HUES6 (cell line): Measurements from ENCODE around the gene CPNE4.

ENCODE experiments used
- H3K27ac ChIP-seq: 2 replicates; pipeline ENCODE4 v1.7.0; 2013; ENCODE audit warnings: low read depth, mild to moderate bottlenecking, low read length, inconsistent platforms
- H3K27me3 ChIP-seq: 2 replicates; pipeline ENCODE4 v1.6.1; 2013; ENCODE audit warnings: low read length; ENCODE audit not compliant: control insufficient read depth, insufficient read depth
- H3K36me3 ChIP-seq: 2 replicates; pipeline ENCODE4 v1.6.1; 2013; ENCODE audit warnings: low read length; ENCODE audit not compliant: control insufficient read depth, insufficient read depth
- H3K4me1 ChIP-seq: 2 replicates; pipeline ENCODE4 v1.6.1; 2013; ENCODE audit warnings: low read length; ENCODE audit not compliant: control insufficient read depth, insufficient read depth
- H3K4me3 ChIP-seq: 2 replicates; pipeline ENCODE4 v1.5.1; 2013; ENCODE audit warnings: low read depth, low read length
- H3K9ac ChIP-seq: one replicate; pipeline ENCODE4 v1.6.1; 2013; ENCODE audit warnings: mild to moderate bottlenecking, low read length
- H3K9me3 ChIP-seq: 2 replicates; pipeline ENCODE4 v1.6.1; 2013; ENCODE audit warnings: low read depth, low read length; ENCODE audit not compliant: control insufficient read depth, insufficient read depth

The CPNE4 gene

GRCh38 chr3:131960324-131960723, 74.5 kb downstream of the CPNE4 start:
- peaks cover 27% of the 10 kb centered on the region for H3K4me1 ChIP-seq
- H3K9ac ChIP-seq, result no peak overlapping the region
- no peaks in the 10 kb centered on the region for H3K36me3 ChIP-seq
- no peak overlapping the region for H3K27ac ChIP-seq
- no peaks in the 10 kb centered on the region for H3K27me3 ChIP-seq
- H3K4me3 ChIP-seq, result no peak overlapping the region
- no peaks in the 10 kb centered on the region for H3K9me3 ChIP-seq

- Histone ChIP-seq H3K9me3 (no peaks in the 10 kb centered on the region), H3K36me3 (no peaks in the 10 kb centered on the region), H3K9ac (no peak overlapping the region), H3K4me3 (no peak overlapping the region), H3K27ac (no peak overlapping the region), H3K27me3 (no peaks in the 10 kb centered on the region), H3K4me1 (peaks cover 18% of the 10 kb centered on the region)
These were observed 76.8 kb downstream of the CPNE4 start for GRCh38 chr3:131957980-131958379.

GRCh38 chr3:131957511-131957910, 77.3 kb downstream of the CPNE4 start:
- Histone ChIP-seq H3K9me3 (no peaks in the 10 kb centered on the region), H3K27ac (no peak overlapping the region), H3K4me1 (peaks cover 16% of the 10 kb centered on the region), H3K4me3 (no peak overlapping the region), H3K9ac (no peak overlapping the region), H3K27me3 (no peaks in the 10 kb centered on the region), H3K36me3 (no peaks in the 10 kb centered on the region)

- Histone ChIP-seq H3K9me3 (0 out of 2 replicates have a peak, but pooled peaks cover 2% of the 10 kb centered on the region), H3K36me3 (no peaks in the 10 kb centered on the region), H3K9ac (no peak overlapping the region), H3K27ac (no peak overlapping the region), H3K4me3 (no peak overlapping the region), H3K27me3 (no peaks in the 10 kb centered on the region), H3K4me1 (no peaks in the 10 kb centered on the region)
These were observed 86.0 kb downstream of the CPNE4 start for GRCh38 chr3:131948806-131949205.

- no peaks in the 10 kb centered on the region for H3K9me3 ChIP-seq
- no peak overlapping the region for H3K27ac ChIP-seq
- H3K4me3 ChIP-seq, result no peak overlapping the region
- no peaks in the 10 kb centered on the region for H3K27me3 ChIP-seq
- no peak overlapping the region for H3K9ac ChIP-seq
- H3K36me3 ChIP-seq, result no peaks in the 10 kb centered on the region
- H3K4me1 ChIP-seq, result no peaks in the 10 kb centered on the region; the same call in 1 of the 2 replicates
These were observed 90.1 kb downstream of the CPNE4 start for GRCh38 chr3:131944676-131945075.

GRCh38 chr3:131933665-131934064, 101.1 kb downstream of the CPNE4 start:
- Histone ChIP-seq H3K36me3 (no peaks in the 10 kb centered on the region), H3K9me3 (no peaks in the 10 kb centered on the region), H3K4me3 (no peak overlapping the region), H3K4me1 (0 out of 2 replicates have a peak, but pooled peaks cover 2% of the 10 kb centered on the region), H3K9ac (no peak overlapping the region), H3K27ac (no peak overlapping the region), H3K27me3 (no peaks in the 10 kb centered on the region)

GRCh38 chr3:131928593-131928992, 106.2 kb downstream of the CPNE4 start:
- Histone ChIP-seq H3K9me3 (no peaks in the 10 kb centered on the region), H3K27ac (no peak overlapping the region), H3K9ac (no peak overlapping the region), H3K4me1 (peaks cover 14% of the 10 kb centered on the region), H3K4me3 (no peak overlapping the region), H3K27me3 (no peaks in the 10 kb centered on the region), H3K36me3 (no peaks in the 10 kb centered on the region)

- no peaks in the 10 kb centered on the region for H3K9me3 ChIP-seq
- H3K27ac ChIP-seq, result no peak overlapping the region
- no peak overlapping the region for H3K4me3 ChIP-seq
- peaks cover 14% of the 10 kb centered on the region for H3K4me1 ChIP-seq
- H3K9ac ChIP-seq, result no peak overlapping the region
- no peaks in the 10 kb centered on the region for H3K36me3 ChIP-seq
- H3K27me3 ChIP-seq, result no peaks in the 10 kb centered on the region
These were observed 109.2 kb downstream of the CPNE4 start for GRCh38 chr3:131925571-131925970.

GRCh38 chr3:131922356-131922755, 112.5 kb downstream of the CPNE4 start:
- no peaks in the 10 kb centered on the region for H3K9me3 ChIP-seq
- no peak overlapping the region for H3K4me3 ChIP-seq
- H3K27ac ChIP-seq, result no peak overlapping the region
- no peaks in the 10 kb centered on the region for H3K36me3 ChIP-seq
- H3K27me3 ChIP-seq, result no peaks in the 10 kb centered on the region
- H3K9ac ChIP-seq, result no peak overlapping the region
- H3K4me1 ChIP-seq, result peaks cover 19% of the 10 kb centered on the region

GRCh38 chr3:131917006-131917405, 117.8 kb downstream of the CPNE4 start:
- Histone ChIP-seq H3K27me3 (no peaks in the 10 kb centered on the region), H3K9ac (no peak overlapping the region), H3K4me3 (no peak overlapping the region), H3K4me1 (peaks cover 53% of the 10 kb centered on the region), H3K36me3 (no peaks in the 10 kb centered on the region), H3K27ac (no peak overlapping the region), H3K9me3 (no peaks in the 10 kb centered on the region)

GRCh38 chr3:131914090-131914691, 120.6 kb downstream of the CPNE4 start:
- Histone ChIP-seq H3K36me3 (no peaks in the 10 kb centered on the region), H3K4me1 (peaks cover 56% of the 10 kb centered on the region), H3K4me3 (no peak overlapping the region), H3K27ac (no peak overlapping the region), H3K9ac (no peak overlapping the region), H3K9me3 (no peaks in the 10 kb centered on the region), H3K27me3 (no peaks in the 10 kb centered on the region)

- no peaks in the 10 kb centered on the region for H3K27me3 ChIP-seq
- H3K4me3 ChIP-seq, result no peak overlapping the region
- no peak overlapping the region for H3K9ac ChIP-seq
- no peaks in the 10 kb centered on the region for H3K9me3 ChIP-seq
- H3K4me1 ChIP-seq, result peaks cover 44% of the 10 kb centered on the region
- no peaks in the 10 kb centered on the region for H3K36me3 ChIP-seq
- H3K27ac ChIP-seq, result no peak overlapping the region
These were observed 122.6 kb downstream of the CPNE4 start for GRCh38 chr3:131912255-131912654.
